NCI-H1105 (cell line): ENCODE results near the gene CTSZ.
"Not testable (repeated sequence)": the region's sequence is repeated elsewhere in the genome, so short reads cannot be mapped to it uniquely, and the experiment has no call there.

Experiments
- DNase-seq: peaks from one replicate; lab custom pipeline; 2025; lab: John Stamatoyannopoulos, UW

The CTSZ gene

DNA sequence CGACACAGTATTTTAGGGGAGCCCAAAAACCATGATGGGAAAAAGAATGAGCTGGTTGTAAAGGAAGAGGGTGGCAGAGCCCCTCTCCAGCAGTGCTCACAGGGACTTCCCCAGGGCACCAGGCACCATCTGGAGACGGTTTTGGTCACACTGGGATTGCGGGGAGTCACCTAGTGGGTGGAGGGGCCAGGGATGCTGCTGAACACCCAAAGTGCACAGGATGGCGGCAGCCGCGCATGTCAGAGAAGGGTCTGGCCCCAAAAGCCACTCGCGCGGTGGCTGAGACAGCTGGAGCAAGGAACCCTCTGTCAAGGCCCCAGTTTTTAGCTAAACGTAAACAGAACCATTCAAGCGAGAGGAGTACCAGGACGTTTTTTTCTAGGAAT, 10.8 kb downstream of the CTSZ start:
- DNase-seq: no peak

GRCh38 chr20:58995461-58996225, 11.4 kb downstream of the CTSZ start:
- no peak for DNase-seq

- DNase-seq: no peak
These were observed 12.5 kb downstream of the CTSZ start for GRCh38 chr20:58994390-58995159.

DNA sequence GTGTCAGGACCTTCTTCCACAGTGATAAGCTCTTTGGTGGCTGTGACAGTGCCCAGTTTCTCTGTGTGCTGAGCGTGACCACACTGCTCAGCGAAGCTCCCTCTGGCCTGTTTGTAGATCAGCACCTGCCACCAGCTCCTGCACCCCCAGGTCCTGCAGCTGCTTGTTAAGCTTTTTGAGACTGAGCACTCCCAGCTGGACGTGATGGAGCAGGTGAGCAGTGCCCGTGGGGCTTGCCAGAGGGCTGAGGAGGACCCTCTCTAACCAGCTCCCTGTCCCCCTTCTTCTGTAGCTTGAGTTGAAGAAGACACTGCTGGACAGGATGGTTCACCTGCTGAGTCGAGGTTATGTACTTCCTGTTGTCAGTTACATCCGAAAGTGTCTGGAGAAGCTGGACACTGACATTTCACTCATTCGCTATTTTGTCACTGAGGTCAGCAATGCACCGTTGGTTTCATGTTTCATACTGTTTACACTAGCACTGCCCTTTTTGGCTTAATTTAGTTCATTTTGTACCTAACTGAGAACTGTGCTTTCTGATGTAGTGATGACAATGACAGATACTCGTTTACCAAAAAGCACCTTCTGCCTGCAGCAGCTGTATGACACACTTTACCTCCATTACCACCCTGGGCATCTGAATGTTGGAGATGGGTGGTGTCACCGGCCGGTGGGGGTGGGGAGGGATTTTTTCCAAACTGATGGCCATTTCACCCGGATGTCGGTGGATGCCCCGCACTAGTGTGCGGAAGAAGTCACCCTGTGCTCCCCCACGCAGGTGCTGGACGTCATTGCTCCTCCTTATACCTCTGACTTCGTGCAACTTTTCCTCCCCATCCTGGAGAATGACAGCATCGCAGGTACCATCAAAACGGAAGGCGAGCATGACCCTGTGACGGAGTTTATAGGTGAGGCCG, 13.5 kb downstream of the CTSZ start:
- no peak for DNase-seq

DNA sequence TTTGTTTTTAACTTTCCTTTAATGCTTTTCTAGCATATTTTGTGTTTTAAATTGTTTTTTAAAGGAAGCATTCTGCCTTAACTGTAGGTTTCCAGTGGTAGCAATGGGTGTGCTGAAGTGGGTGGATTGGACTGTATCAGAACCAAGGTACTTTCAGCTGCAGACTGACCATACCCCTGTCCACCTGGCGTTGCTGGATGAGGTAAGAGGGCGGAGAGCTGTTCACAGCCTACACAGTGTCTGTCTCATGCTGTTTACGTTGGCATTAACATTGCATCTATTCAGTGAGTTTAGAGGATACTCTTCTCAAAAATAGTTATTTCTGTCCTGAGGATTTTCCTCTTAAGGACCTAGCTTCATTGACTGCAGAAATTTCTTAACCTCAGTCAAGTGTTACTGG, 14.1 kb downstream of the CTSZ start:
- no peak for DNase-seq

DNA sequence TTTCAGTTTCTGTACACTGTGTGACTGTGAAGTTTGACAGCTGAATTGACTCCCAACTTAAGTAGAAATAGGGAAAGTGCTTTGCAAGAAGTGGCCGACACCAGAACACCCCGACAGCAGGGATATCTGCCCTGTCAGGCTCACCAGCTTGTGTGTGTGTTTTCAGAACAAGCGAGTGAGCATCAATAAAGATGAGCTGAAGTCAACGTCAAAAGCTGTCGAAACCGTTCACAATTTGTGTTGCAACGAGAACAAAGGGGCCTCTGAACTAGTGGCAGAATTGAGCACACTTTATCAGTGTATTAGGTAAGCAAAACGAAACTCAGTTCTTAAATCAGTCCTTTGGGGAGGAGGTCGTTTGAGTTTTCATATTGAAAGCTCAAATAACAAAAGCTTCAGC, 15.3 kb downstream of the CTSZ start:
- no peak for DNase-seq

DNA sequence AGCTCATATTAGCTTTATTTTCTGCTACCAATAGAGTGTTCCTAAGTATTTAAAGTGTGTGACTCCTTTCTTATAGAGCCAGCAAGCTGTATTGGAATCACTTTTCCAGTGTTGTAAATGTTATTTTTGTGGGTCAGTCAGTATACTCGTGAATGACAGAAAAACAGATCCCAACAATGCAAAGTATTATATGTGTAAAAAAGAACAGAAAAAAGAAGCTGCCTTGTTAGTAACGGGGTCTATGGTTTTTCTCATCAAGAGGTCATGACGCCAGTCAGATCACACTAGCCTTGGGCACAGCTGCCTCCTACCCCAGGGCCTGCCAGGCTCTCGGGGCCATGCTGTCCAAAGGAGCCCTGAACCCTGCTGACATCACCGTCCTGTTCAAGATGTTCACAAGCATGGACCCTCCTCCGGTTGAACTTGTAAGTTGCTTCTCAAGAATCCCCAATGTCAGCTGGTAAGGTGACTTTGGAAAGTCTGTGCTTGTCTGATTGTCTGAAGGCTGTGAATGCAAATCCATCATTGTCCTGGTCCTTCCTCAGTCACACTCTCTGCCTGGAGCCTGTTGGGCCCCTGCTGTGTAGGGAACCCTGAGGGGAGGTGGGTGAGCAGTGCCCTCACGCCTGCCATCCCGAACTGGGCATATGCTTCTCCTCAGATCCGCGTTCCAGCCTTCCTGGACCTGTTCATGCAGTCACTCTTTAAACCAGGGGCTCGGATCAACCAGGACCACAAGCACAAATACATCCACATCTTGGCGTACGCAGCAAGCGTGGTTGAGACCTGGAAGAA, 16.2 kb downstream of the CTSZ start:
- DNase-seq: no peak

DNA sequence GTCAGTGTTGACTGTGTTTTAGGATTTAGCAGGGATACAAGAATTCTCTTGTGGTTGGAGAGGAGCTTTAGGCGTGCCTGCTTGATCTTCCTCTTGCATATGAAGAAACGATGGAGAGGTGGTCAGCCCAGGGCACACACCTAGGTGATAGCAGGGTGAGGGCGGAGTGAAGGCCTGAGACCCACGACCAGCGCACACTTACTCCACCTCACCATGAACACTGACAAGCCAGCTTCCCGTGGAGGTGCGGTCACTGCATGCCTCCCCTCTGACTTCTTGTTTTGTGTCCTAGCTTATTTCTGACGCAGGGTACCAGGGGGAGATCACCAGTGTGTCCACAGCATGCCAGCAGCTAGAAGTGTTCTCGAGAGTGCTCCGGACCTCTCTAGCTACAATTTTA, 17.9 kb downstream of the CTSZ start:
- DNase-seq: no peak

GRCh38 chr20:58988565-58988882, 18.5 kb downstream of the CTSZ start:
- DNase-seq: no peak

DNA sequence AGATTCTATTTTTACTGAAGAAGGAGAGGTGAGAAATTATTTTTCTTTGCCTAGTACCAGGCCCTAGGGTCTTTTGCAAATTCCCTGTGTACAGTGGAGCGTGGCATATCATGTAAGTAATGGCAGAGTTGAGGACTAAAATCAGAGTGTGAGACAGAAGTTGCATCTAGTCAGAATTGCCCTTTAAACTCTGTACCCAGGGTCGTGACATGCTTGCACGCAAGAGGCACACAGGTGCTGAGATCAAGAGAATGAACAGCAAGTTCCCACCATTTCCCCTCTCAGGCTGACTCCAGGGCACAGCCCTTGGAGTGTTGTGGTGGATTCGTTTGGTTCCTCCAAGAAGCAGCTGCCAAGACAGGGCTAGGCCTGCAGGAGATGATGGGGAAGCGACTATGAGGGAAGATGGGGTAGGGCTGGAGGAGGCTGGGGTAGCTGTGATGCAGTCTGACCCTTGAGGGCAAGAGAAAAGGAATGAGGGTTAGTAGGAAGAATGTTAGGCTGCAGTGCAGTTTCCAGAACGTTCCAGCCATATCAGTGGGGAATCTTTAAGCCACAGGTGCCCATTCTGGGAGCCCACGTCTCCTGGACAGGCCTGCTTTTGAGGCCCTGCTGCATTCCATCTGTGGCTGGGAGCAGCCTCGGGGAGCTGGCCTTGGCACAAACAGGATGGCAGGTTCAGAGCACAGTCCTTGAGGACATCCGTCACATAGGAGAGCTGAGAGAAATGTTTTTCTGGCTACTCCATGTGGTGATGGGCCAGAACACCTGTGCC, 19.1 kb downstream of the CTSZ start:
- no peak for DNase-seq

- DNase-seq: no peak
These were observed 20.0 kb downstream of the CTSZ start for GRCh38 chr20:58986968-58987517.

DNA sequence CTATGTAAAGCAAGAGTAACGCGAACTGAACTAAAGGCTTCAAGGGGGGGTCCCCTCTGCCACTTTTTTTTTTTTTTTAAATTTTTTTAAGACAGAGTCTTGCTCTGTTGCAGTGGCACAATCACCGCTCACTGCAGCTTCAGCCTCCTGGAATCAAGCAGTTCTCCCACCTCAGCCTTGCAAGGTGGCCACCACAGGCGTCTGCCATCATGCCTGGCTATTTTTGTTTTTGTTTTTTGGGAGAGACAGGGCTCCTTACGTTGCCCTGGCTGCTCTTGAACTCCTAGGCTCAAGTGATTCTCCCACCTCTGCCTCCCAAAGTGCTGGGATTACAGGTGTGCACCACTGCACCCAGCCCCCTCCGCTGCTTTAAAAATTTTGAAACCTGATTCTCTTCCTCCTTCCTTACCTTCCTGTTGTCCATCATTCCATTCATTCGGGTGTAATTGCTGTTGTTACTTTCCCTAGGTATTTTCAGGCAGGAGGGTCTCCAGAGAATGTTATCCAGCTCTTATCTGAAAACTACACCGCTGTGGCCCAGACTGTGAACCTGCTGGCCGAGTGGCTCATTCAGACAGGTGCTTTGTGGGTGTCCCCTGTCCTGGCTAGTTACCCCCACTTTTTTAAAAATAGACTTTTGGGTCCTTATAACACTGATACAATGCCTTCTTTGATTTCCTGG, 20.6 kb downstream of the CTSZ start:
- no peak for DNase-seq

DNA sequence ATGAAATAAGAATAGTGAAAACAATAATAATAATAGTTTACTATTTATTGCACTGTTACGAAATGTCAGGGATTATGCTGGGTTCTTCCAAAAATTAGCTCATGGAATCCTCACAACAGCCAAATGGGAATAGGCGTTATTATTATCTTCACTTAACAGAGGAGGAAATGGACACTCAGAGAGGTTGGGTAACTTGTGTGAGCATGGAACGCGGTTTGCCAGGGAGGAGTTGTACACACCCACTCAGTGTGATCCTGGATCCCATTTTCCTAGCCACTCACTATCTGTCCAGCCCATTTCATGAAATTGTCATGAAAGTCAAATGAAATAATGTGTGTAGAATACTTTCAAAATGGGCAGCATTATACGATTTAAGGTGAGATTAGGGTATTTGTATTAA, 21.4 kb downstream of the CTSZ start:
- no peak for DNase-seq

GRCh38 chr20:58984691-58985090, 22.4 kb downstream of the CTSZ start:
- no peak for DNase-seq

DNA sequence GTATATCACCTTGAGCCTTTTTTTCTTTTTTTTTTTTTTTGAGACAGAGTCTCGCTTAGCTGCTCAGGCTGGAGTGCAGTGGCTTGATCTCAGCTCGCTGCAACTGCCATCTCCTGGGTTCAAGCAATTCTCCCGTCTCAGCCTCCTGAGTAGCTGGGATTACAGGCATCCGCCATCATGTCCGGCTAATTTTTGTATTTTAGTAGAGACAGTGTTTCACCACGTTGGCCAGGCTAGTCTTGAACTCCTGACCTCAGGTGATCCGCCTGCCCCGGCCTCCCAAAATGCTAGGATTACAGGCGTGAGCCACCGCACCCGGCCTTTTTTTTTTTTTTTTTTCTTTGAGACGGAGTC, 24.0 kb downstream of the CTSZ start:
- not testable (repeated sequence) for DNase-seq

GRCh38 chr20:58982406-58983114, 24.5 kb downstream of the CTSZ start:
- no peak for DNase-seq

GRCh38 chr20:58981628-58982364, 25.3 kb downstream of the CTSZ start:
- DNase-seq: no peak

DNA sequence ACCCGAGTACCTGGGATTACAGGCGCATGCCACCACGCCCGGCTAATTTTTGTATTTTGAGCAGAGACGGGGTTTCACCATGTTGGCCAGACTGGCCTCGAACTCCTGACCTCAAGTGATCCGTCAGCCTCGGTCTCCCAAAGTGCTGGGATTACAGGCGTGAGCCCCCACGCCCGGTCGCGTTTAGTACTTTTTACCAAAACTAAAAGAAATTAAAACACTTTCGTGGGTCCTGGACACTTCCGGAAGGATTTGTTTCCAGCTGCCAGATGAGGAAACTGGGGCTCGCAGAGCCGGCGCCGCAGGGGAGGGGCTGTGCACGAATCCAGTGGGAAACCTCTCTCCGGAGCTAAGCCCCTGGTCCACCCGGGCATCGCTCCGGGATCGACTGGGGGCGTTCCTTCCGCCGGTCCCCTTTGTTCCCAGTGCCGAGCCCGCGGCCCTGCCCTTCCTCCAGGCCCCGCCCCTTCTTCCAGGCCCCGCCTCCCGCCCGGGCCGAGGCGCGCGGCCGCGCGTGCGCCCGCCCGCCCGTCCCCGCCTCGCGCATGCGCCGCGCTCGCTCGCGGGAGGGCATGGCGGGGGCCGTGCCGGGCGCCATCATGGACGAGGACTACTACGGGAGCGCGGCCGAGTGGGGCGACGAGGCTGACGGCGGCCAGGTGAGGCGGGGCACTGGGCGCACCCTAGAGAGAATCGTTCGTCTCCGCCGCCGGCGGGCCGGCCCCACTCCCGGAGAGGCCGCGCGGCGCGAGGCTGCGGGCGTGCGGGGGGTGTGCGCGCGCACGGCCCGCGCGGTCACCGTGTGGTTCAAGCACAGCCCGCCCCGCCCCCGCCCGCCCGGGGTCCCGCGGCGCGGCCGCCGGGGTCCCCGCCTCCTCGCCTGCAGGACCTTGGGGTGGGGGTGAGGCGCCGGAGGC, 26.1 kb downstream of the CTSZ start, which contains the start of gene NELFCD:
Gene NELFCD (plus strand): TSS at position 546 of the 917 bp plus-strand sequence. CDS start 54 bp downstream, at position 600.
- peak; percentile 87 for DNase-seq
